Stimulated activated CD4-positive, alpha-beta T cell treated with anti-CD3 and anti-CD28 coated beads, Interleukin-1b, Interleukin-23, amount 100 ng/mL, for 4 hours (primary cell): ENCODE results near the gene SNX30.

ENCODE experiments used
- DNase-seq, 2 donors: peaks; one replicate each; pipeline ENCODE4 v3.0.0-alpha.2; 2020; ENCODE audit warnings: low read depth in 2 of 2

The SNX30 gene

DNA sequence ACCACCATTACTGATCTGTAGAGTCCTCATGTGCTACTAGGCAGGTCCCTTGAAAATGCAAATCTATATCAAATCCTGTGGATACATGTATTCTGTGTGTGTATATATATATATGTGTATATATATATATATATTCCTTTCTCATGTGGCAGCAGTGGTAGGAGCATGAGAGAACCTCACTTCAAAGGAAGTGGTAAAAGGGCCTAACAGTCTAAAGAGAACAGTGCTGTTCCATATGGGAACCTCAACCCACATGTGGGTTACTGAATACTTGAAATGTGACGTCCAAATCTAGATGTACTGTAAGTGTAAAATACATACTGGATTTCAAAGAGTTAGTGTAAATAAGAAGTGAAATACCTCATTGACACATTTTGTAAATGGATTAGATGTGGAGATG is 134.8 kb downstream of the SNX30 start:
- DNase-seq = no peak

DNA sequence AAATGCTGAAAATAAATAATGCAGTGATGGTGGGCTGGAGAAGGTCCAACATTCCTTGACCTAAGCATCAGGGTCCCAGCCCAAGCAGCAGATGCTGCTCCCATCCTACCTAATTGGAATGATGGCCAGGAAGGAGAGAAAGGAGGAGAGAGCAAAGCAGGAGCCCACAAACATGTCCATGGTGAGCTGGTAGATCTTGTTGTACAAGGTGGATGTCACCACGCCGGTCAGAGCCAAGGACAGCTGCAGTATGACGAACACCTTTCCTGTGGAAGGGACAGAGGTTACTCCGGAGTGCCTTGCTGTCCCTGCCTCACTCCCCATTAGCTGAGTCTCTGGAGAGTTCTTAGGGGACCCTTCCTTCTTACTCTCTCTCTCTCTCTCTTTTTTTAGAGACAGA is 135.8 kb downstream of the SNX30 start:
- no peak for DNase-seq

DNA sequence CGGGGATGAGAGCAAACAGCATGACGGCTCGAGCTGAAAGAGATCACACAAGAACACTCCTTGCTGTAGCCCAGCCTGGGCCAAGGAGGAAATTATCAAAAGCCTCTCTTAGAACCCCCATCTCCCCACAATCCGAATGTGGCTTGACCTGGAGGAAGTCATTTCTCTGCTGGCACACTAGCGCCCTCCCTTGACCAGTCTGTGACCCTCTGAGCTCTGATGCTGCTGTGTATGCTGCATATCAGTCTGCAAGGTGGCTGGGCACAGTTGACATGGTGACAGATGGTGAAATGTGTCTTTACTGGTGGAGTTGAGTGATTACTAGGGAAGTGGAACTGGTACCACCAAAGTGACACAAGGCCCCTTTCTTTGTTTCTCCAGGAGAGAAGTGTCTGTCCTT is 136.8 kb downstream of the SNX30 start:
- DNase-seq = no peak

DNA sequence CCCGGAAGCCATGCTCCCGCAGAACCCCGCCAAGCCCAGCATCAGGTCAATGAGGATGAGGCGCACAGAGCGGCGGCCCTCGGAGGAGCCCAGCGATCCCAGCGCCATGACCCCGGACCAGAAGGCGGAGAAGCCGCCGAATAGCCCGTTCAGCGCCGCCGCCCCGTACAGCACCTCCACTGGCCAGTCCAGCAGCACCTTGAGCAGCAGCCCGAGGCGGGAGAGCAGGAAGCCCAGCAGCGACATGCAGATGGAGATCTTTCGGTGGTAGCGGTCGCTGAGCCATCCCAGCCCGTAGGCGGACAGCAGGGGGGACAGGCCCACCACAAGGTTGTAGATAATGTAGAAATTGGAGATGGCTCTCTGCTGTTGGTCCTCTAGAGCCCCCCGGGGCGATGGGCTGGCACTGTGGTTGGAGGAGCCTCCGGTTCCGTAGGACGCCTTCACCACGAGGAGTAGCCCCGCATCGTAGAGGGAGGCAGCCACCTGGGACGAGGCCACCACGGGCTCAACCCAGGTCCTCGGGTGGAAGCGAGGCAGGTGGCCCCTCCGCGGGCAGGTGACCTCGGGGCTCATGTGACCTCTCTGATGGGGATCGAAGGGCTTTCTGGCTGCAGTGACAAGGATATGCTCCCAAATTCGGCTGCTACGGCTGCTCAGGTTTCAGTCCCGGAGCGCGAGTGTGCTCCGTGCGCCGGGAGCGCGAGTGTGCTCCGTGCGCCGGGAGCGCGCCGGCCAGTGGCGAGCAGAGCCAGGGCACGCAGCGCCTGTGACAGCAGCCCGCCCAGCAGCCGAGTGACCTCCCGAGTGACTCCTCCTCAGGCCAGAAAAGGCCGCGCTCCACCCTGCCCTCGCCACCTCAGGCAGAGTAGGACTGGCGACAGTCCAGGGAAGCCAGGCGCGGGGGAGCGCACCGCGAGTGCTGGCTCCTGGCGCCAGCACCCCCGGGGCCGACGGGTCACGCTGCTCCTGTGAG is 139.8 kb downstream of the SNX30 start, which contains the start of gene SLC46A2:
TSS of gene SLC46A2 (minus strand) at position 771 of the 976 bp plus-strand sequence. CDS start at position 576, 195 bp downstream.
- DNase-seq = no peak

DNA sequence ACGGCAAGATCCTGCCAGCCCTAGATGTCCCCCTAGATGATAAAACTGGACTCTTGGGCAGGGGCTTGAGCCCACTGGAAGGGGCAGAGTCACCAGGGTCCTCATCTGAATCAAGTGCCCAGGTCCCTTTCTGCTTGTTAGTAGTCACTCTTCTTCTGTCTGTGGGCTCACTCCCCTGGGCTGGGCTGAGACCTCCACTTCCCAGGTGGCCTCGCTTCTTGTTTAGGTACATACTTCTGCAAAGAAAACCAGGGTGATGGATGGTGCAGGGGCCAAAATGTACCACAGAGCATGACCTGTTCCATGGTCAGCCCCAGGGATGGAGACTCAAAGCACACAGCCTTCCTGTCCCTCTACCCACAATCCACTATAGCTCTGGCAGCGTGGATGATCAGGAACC is 141.0 kb downstream of the SNX30 start:
- no peak for DNase-seq

DNA sequence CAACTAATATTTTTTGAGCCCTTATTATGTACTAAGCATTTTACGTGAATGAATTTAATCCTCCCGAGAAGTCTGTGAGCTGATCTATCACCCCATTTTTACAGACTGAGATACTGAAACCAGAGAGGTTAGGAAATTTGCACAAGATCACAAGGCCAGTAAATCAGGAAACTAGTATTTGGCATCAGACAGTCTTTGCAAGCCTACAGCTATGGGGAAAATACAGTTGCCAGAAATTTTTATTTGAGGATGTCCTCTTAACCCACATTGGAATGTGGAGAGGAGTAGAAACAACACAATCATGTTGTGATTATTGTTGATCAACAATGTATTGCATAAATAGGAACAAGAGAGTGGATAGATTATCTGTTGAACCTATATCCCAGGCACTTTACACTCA is 142.4 kb downstream of the SNX30 start:
- no peak for DNase-seq

DNA sequence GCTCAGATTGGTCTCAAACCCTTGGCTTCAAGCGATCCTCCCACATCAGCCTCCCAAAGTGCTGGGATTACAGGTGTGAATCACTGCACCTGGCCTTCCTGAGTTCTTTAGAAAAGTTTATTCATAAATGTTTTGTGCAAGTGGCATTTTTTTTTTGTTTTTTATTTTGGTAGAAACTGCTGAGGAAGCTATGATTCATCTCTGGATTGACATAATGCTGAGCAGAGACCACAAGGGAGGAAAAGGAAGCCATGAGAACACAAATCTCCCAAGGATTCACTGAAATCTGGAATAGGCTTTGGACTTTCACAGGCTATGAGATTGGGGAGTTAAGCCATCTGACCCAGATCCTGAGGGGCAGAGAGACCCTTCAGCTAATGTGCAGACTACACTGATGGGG is 143.5 kb downstream of the SNX30 start:
- DNase-seq = no peak

DNA sequence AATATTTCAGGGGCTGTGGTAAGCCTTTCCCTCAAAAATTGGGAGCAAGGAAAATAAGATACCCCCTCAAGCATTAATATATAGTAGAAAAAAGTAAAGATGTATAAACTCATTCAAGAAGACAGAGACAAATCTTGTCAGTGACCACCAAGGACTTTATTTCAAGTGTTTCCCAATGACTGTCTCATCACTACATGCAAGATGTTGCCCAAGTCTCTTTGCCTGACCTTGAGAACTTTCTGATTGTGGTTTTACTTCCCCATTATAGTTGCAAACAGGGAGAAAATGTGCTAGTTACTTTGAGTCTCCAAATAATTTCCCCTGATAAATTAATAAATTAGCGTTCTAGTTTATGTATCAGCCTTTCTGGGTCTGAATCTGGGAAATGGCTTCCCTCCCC is 144.1 kb downstream of the SNX30 start:
- no peak for DNase-seq

DNA sequence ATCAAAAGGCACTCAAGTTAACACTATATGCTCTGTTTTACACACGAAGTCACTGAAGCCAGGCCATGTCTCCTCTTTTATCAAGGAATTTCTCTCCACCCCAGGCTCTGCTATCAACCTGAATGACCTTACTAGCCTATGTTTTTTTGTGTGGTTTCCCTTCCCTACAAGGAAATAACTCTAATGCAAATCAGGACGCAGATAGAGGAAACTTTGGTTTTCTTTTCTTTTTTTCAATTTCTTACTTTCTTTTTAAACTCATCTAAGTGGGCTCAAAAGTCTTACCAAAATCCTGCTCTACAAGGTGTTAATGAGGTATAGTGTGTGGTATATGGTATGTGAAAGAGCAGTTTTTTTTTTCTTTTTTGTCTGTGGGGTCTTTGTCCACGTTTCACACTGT is 145.6 kb downstream of the SNX30 start:
- no peak for DNase-seq

DNA sequence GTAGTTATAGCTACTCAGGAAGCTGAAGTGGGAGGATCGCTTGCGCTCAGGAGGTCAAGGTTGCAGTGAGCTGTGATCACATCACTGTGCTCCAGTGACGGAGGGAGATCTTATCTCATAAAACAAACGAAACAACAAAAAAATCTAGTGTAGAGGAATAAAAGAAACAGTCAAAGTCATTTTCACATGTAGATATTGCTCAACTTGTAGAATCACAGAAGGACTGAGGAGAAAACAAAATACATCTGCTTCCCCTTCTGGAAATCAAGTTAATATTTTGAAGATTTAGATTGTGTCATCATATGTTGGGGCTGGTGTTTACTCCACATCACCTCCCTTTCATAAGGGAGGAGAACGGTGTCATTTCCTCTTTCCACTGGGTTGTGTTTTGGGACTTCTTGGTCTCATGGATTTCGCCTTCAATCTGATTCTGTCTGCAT is 148.3 kb downstream of the SNX30 start:
- no peak for DNase-seq

DNA sequence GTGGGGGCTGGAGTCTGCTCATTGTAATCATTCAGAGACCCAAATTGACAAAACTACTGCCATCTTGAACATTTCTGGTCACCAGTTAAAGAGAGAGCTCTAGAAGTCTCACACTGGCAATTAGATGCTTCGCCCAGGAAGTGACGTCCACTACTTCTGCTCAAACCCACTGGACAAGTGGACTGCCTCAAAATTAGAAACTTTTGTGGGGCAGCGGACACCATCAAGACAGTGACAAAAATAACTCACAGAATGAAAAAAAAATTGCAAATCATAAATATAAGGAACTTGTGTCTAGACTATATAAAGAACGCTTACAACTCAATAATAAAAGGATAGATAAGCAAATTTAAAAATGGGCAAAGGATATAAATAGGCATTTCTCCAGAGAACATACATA is 149.9 kb downstream of the SNX30 start:
- DNase-seq = no peak

DNA sequence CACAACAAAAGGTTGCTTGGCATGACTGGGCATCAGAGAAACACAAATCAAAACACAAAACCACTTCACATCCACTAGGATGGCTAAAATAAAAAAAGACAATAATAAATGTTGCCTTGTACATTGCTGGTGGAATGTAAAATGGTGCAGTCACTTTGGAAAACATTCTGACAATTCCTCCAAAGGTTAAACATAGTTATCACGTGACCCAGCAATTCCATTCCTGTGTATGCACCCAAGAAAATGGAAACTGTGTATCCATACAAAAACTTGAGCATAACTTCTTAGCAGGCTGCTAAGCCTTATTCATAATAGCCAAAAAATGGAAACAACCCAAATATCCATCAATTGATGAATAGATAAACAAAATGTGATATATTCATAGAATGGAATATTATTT is 150.3 kb downstream of the SNX30 start:
- DNase-seq = no peak

DNA sequence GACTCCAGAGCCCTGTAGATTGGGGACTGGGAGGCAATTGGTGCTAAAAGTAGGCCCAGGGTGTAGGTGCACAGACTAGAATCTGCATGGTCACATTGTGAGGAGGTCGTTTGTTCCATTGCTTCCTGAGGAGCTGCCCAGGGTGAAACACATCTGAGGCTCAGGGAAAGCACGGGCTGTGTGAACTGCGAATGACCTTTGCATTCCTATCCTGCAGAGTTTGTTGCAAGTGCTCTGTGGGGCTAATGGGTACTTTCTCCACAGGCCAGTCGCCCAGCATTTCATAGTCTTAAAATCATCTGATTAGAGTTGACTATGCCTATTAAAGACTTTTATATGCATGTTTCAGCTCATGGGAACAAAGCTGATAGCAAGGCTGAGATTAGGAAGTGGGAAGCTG is 154.5 kb downstream of the SNX30 start:
- DNase-seq = no peak

DNA sequence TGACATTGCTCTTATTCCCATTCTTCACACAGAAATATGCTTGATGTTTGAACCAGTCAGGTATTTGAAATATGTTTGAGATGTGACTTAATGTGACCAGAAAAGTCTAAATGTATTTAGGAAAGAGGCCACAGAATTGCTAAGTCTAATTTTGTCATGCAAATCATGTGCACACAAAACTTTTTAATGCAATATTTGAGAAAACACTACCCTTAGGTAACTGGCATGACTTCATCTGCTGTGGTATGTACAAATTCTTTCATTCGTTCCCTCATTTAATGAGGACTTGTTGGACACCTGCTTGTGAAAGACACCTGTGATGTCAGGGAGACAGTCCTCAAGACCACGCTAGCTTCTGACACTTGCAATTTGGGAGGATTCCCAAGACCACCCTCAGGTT is 161.2 kb downstream of the SNX30 start:
- no peak for DNase-seq

DNA sequence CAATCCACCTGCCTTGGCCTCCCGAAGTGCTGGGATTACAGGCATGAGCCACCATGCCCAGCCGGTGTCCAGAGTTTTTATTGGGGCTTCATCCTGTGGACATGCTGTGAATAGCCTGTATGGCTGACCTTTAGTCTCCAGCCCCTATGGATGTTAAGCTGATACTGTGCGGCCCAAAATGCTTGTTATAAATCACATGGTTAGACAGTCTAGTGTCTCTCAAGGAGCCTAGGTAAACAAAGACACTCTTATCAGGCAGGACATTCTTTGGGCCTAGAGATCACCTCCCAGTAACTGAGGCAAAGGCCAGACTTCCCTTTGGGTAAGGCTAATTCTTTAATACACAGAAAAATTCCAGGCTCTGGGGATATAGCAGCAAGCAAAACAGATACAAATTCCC is 162.1 kb downstream of the SNX30 start:
- no peak for DNase-seq

DNA sequence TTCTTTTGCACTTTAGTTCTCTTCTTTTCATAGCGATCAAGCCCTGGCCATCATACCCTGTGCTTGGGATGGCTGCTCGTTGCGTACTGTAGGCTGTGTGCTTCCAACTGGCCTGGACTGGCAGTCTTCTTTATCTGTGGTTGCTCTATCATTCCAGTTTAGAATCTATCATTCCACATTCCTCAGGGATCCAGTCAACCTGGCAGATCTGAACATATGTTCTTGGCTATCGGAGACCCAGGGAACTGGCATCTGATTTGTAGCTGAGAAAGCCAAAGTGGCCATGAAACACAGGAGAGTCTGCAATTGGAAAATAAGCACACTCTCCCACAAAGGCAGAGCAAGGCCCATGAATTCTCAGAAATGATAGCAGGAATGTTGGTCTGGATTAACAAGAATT is 162.8 kb downstream of the SNX30 start:
- DNase-seq = no peak

DNA sequence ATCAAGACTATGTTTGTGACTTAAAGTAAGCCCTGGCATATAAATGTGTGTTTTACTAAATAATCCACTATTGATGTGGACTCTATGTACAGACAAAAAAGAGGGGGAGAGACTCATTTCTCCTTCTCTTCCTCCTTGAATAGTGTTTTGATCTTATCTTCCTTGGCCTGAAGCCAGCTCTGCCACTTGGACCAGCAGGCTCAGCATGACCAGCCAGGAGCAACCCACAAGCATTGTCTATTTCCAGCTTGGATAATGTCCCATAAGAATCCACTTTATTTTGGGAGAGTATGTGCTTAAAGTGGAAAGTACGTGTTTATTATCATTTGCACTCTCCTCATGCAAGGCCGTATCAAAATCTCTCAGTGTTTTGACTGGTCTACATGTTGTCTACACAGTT is 164.0 kb downstream of the SNX30 start:
- DNase-seq = no peak

DNA sequence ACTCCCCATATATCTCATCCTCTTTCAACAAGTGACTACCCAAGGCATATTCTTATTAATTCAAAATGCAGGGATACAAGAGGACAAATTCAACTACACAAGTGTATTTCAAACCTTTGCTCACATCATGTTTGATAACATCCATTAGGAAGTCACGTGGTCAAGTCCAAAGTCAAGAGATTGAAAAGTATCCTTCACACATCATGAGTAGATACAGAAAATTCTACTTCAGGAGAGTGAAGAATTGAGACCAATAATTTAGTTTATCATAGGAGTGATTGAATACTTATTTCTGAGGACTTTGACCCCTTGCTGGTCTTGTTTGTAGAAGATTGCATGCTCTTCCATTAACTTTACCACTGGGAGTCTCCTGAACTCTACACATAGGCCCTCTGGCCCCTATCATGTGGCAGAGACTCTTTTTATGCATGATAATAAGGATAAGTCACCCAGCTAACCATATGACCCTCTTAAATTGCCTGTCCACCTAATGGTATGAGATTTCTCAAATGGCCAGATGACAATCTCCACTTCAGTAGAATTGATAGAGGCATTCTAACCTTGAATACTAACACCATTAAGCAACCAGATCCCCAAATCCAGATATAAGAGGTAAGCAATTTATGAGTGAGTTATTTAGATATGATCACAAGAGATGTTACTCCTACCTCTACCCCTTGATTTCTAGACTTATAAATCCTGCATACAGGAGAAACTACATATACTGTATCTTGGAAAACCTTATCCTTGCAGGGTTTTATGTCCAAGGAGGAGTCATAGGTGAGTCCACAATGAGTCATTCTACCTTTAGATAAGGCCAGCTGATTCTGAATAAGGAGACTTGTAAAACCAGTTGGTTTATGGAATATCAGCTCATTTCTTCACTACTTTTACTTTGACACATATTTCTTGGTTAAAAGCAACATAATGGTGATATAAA is 166.8 kb downstream of the SNX30 start:
- DNase-seq = no peak

DNA sequence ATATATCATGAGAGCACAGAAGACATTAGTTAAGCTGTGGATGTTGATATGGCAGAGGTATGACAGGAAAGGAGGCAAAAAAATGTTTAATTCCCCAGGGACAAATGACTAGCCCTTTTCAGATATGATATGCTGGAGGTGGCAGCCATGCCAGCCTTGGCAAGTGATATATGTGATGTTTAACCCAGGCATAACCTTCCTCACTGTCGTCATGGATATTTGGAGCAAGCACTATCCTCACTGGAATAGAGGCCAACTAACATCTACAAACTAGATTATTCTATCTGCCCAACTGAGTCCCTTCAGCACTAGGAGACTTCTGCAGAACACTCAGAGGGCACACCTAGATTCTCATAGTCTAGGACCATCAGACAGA is 167.4 kb downstream of the SNX30 start:
- DNase-seq = no peak

DNA sequence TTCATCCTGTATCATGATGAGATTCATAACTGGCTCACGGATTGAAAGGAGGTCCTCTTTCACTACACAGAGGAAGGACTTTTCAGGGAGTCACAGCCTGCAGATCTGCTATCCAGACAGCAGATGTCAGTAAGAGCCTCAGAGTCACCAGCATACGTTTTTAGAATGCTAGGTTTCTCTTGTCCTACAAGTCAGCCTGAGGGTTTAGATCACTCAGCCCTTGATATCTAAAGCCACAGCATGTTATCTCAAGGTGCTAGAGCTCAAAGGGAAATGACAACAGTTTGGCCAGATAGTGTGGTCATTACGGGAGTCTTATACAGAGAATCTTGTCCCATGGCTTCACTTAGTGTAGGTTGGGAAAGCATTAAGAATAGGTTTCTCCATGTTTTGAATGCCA is 171.0 kb downstream of the SNX30 start:
- DNase-seq = no peak
